Measurements from ENCODE around the gene MN1. TPM values are rescaled to one million over a fixed set of nuclear protein-coding genes. Genes with fewer than 3 reads are reported as not detected.

MN1 gene
- total RNA-seq, result 1 to 10 TPM; 2.0 to 9.7 (median 8.2) TPM

DNA sequence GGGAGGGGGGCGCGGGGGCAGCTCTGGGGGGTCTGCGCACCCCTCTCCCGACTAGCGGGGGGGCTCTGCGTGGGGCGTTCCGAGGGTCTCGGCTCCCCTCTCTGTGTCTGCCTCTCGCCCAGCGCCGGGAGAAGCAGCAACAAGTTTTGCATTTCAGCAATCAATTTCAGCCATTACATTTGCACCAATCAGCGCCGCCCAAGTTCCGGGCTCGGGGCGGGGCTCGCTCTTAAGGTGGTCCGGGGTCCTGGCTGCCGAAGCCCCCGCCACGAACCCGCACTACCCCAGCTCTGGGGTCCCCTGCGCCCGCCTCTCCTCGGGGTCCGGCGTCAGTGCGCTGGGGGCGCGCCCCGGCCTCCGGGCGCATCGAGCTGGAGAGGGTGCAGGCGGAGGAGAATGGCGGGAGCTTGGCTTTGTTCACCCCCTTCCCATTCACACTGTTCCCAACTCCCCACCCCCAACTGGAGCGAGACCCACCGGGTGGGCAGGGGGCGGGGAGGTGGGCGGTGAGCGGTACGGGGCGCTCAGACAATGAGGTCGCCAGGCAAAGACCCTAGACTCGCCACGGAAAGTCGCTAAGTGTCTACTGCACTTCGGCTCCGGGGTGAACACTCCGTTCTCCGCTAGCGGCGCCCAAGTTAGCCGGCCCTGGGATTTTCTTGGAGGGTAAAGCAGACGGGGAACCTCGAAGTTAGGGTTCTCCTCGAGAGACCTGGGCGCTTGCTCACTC, at the start of gene MN1:
Gene MN1, minus strand, starts transcription at position 141 of the 730 bp plus-strand sequence. CDS start 1,213 bp downstream, outside the sequence.
- Histone ChIP-seq H3K27me3 (peaks cover 0 to 6% of the 10 kb centered on the region in 2 donors), H3K27ac (peak within 1 kb of the TSS; percentile 68 to 71), H3K9me3 (no peaks in the 10 kb centered on the region), H3K4me1 (peaks cover 0 to 9% of the 10 kb centered on the region in 2 donors), H3K4me3 (peak within 1 kb of the TSS; percentile 46 to 68), H3K36me3 (no peaks in the 10 kb centered on the region)
- DNase-seq, result no peak
- intact Hi-C loops (cut with DNase I; ENCODE audit: low total_unique reads), result loop anchor here (5.0 kb wide), 1 partner anchor 1044 kb away; no protein-coding TSS in a partner anchor
- TF ChIP-seq, protein P1, sequence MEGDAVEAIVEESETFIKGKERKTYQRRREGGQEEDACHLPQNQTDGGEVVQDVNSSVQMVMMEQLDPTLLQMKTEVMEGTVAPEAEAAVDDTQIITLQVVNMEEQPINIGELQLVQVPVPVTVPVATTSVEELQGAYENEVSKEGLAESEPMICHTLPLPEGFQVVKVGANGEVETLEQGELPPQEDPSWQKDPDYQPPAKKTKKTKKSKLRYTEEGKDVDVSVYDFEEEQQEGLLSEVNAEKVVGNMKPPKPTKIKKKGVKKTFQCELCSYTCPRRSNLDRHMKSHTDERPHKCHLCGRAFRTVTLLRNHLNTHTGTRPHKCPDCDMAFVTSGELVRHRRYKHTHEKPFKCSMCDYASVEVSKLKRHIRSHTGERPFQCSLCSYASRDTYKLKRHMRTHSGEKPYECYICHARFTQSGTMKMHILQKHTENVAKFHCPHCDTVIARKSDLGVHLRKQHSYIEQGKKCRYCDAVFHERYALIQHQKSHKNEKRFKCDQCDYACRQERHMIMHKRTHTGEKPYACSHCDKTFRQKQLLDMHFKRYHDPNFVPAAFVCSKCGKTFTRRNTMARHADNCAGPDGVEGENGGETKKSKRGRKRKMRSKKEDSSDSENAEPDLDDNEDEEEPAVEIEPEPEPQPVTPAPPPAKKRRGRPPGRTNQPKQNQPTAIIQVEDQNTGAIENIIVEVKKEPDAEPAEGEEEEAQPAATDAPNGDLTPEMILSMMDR (IDR thresholded peaks at IDR 0.05), result no peak
- TF ChIP-seq POLR2A (IDR thresholded peaks at IDR 0.05), result no peak

DNA sequence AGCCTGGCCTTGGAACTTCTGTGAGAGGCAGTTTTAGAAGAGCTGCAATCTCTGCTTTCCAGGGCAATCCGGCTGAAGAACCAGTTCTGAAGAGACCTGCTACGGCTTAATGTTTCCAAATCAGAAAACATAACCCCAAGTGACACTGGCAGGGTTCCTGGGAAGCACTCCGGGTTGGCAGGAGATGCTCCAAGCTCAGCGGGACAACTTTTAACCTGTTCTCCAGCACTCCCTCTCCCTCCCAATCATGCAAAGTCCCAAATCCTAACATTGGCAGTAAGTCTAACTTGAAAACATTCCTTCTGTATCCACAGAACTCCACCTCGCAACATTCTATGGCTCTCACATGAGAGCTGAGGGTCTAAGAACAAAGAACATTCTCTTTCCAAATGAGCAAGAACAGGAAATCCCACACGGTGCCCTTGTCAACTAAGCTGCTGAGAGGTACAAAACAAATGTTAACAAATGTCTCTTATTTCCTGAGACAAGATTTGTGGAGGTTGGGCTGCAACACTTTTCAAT, 48.5 kb upstream of the MN1 start:
- Histone ChIP-seq H3K4me1 (no peaks in the 10 kb centered on the region), H3K9me3 (no peaks in the 10 kb centered on the region), H3K36me3 (no peaks in the 10 kb centered on the region), H3K27me3 (no peaks in the 10 kb centered on the region), H3K27ac (peak overlapping the region; percentile 7 to 22), H3K4me3 (no peak overlapping the region)
- TF ChIP-seq, protein P1 (IDR thresholded peaks at IDR 0.05), result no peak
- intact Hi-C loops (cut with DNase I; ENCODE audit: low total_unique reads), result no loop called here
- no peak for DNase-seq

DNA sequence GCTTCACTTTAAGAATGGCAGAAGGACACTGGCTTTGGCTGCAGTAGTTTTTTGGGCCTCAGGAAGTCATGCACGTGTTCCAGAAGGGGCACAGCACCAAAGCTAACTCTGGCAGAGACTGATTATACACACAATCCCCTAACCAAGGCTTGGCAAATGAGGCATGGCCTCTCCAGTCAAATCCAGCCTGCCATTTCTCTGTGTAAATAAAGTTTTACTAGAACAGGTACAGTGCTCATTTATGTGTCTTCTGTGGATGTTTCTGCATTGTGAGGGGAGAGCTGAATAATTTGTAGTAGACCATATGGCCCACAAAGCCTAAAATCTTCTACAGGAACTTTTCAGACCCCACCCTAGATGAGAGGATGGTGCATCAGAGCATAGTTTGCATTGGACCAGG, 46.4 kb upstream of the MN1 start:
- intact Hi-C loops (cut with DNase I; ENCODE audit: low total_unique reads), result no loop called here
- Histone ChIP-seq H3K9me3 (no peaks in the 10 kb centered on the region), H3K36me3 (no peaks in the 10 kb centered on the region), H3K4me1 (no peaks in the 10 kb centered on the region), H3K4me3 (no peak overlapping the region), H3K27ac (no peak overlapping the region), H3K27me3 (no peaks in the 10 kb centered on the region)
- no peak for DNase-seq
- TF ChIP-seq, protein P1 (IDR thresholded peaks at IDR 0.05), result no peak
- TF ChIP-seq POLR2A (IDR thresholded peaks at IDR 0.05), result no peak

DNA sequence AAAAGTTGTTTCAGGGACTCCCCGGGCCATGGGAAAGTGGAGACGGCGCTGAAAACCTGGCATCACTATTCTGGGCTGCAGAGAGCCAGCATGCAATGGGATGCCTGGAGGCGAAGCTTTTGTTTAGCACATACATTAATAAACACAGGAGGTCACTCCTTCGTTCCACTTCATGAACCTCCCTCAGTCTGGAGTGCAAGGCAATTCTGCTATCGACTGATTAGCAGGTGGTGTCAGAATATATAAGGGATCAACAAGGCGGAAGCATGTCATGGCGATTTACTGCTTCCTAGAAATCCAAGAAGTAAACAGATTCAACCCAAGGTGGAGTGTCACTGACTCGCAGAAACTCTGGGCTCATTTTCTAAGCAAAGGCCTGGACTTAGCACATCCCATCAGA, 45.4 kb upstream of the MN1 start:
- Histone ChIP-seq H3K36me3 (no peaks in the 10 kb centered on the region), H3K4me3 (no peak overlapping the region), H3K9me3 (no peaks in the 10 kb centered on the region), H3K27ac (no peak overlapping the region), H3K27me3 (no peaks in the 10 kb centered on the region), H3K4me1 (peaks cover 0 to 5% of the 10 kb centered on the region in 2 donors)
- no peak for TF ChIP-seq POLR2A (IDR thresholded peaks at IDR 0.05)
- TF ChIP-seq, protein P1 (IDR thresholded peaks at IDR 0.05), result no peak
- DNase-seq, result no peak
- intact Hi-C loops (cut with DNase I; ENCODE audit: low total_unique reads), result no loop called here

DNA sequence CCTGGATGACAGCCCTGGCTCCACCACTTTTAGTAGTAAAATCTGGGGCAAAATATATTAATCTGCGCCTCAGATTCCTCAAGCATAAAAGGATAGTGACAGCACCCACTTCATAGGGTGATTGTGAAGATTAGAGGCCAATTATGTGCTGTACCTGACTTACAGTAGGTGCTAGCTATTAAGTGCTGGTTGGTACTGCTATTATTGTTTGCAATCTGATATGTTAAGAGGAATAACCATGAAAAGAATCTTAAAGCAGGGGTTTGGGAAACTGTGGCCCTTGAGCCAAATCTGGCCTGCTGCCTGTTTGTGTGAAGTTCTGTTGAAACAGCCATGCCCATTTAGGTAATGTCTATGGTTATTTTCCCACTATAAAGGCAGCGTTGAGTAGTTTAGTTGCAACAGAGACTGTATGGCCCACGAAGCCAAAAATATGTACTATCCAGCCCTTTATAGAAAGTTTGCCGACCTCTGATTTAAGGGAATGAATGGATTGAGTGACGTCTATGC, 44.7 kb upstream of the MN1 start:
- Histone ChIP-seq H3K4me3 (no peak overlapping the region), H3K36me3 (no peaks in the 10 kb centered on the region), H3K27ac (peak overlapping the region; percentile 71), H3K4me1 (peaks cover 0 to 6% of the 10 kb centered on the region in 2 donors), H3K27me3 (no peaks in the 10 kb centered on the region), H3K9me3 (no peaks in the 10 kb centered on the region)
- TF ChIP-seq, protein P1 (IDR thresholded peaks at IDR 0.05), result no peak
- no peak for TF ChIP-seq POLR2A (IDR thresholded peaks at IDR 0.05)
- intact Hi-C loops (cut with DNase I; ENCODE audit: low total_unique reads), result no loop called here
- DNase-seq, result no peak

Measured in uterus (tissue), 4 donors.